Erythroblast (primary cell): Measurements from ENCODE around the gene MDC1.

Source experiments
- GATA1 ChIP-seq: IDR thresholded peaks from 2 replicates; pipeline ENCODE4 v1.6.1; 2011; ENCODE audit warnings: low read depth, mild to moderate bottlenecking, control low read depth, low read length, moderate library complexity
- POLR2A ChIP-seq: IDR thresholded peaks from 2 replicates; pipeline ENCODE4 v1.6.1; 2011; ENCODE audit warnings: mild to moderate bottlenecking, low read length

DNA sequence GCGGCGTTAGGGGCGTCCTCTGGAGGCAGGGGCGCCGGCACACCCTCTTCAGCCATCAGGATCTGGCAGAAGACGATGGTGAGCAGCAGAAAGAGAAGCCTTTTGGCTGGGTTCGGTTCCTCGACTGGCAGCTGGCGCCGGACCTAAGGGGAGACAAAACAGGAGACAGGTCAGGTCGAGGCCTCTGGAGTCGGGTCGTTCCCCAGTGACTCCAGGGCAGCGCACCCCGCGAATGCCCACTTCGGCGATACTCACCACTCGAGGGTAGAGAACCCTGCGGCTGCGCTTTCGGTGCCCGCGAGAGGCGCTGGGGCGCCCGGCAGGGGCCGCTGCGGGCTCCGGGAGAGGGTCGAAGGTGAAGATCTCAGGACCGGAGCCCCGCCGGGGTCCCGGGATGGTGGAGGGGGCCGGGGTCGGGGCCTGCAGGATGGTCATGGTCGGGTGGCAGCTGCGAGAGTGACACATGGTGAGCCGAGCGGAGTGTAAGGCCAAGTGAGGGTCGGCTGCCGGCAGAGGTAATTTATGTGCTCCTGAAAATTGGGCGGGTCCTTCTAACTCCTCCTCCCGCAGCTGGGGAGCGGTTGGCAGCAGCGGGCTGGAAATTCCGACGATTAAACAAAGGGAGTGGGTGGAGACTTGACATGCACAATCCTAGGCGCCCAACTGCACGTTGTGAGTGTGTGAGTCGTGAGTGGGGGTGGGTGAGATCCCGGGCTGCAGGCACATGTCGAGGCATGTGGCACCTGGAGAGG is 27.1 kb upstream of the MDC1 start, which contains the start of gene IER3:
- TF ChIP-seq POLR2A, result peak; percentile 95
- TF ChIP-seq GATA1, result no peak
